WTC11 (cell line): ENCODE results near the gene NHSL2. TPM values are rescaled to one million over a fixed set of nuclear protein-coding genes. Genes with fewer than 3 reads are reported as not detected.

Experiments used
- ATAC-seq: fragments of 200-7000 bp; cut with Tn5 transposase; 2 replicates; pipeline ENCODE4 v1.10.0; 2021; ENCODE audit warnings: mild to moderate bottlenecking, moderate library complexity
- CTCF ChIA-PET: fragments of 300-600 bp; sonication (Branson Sonifier 250); formaldehyde crosslinking; loops from one replicate; lab custom pipeline; 2021; ENCODE audit warnings: antibody characterized with exemption; lab: Charles Lee
- POLR2A ChIA-PET: fragments of 350-600 bp; sonication (Branson Sonifier 250); formaldehyde crosslinking; loops from one replicate; lab custom pipeline; 2021; ENCODE audit warnings: antibody characterized with exemption; lab: Charles Lee
- DNase-seq: peaks from one replicate; pipeline ENCODE4 v3.0.0; 2021; ENCODE audit warnings: low spot score
- H3K27ac Mint-ChIP-seq: 2 replicates; pipeline ENCODE4 v1.8.0; 2021; ENCODE audit warnings: mixed read lengths
- H3K27me3 Mint-ChIP-seq: 2 replicates; pipeline ENCODE4 v1.8.0; 2021; ENCODE audit warnings: low read depth, mild to moderate bottlenecking, moderate library complexity, mixed read lengths
- H3K36me3 Mint-ChIP-seq: 2 replicates; pipeline ENCODE4 v1.8.0; 2021; ENCODE audit warnings: mixed read lengths
- H3K4me1 Mint-ChIP-seq: 2 replicates; pipeline ENCODE4 v1.8.0; 2022; ENCODE audit warnings: mixed read lengths
- H3K4me3 Mint-ChIP-seq: 2 replicates; pipeline ENCODE4 v1.8.0; 2021; ENCODE audit warnings: mild to moderate bottlenecking, moderate library complexity, mixed read lengths
- H3K9me3 Mint-ChIP-seq: 2 replicates; pipeline ENCODE4 v1.8.0; 2021; ENCODE audit warnings: mixed read lengths
- ARID4B ChIP-seq: sonication (generic); formaldehyde crosslinking; IDR thresholded peaks from 2 replicates; pipeline ENCODE4 v1.8.0; 2023; ENCODE audit warnings: missing genetic modification reagents, mild to moderate bottlenecking, borderline replicate concordance
- ATF3 ChIP-seq: sonication (generic); formaldehyde crosslinking; conservative IDR thresholded peaks from 2 replicates; pipeline ENCODE4 v1.8.1; 2022; ENCODE audit warnings: mild to moderate bottlenecking, missing genetic modification reagents
- ATF6 ChIP-seq: sonication (generic); formaldehyde crosslinking; IDR thresholded peaks from 2 replicates; pipeline ENCODE4 v1.8.1; 2023; ENCODE audit warnings: mild to moderate bottlenecking, missing genetic modification reagents
- CTCF ChIP-seq: fragments of 200-600 bp; IDR thresholded peaks from 2 replicates; pipeline ENCODE4 v1.8.0; 2022; ENCODE audit warnings: antibody characterized with exemption
- ESRRA ChIP-seq: sonication (generic); formaldehyde crosslinking; IDR thresholded peaks from 2 replicates; pipeline ENCODE4 v1.8.1; 2022; ENCODE audit warnings: mild to moderate bottlenecking, missing genetic modification reagents, borderline replicate concordance
- FOXK1 ChIP-seq: sonication (generic); formaldehyde crosslinking; IDR thresholded peaks from 2 replicates; pipeline ENCODE4 v1.8.0; 2022; ENCODE audit warnings: mild to moderate bottlenecking, moderate library complexity, missing genetic modification reagents
- MLX ChIP-seq: sonication (generic); formaldehyde crosslinking; IDR thresholded peaks from 2 replicates; pipeline ENCODE4 v1.8.1; 2023; ENCODE audit warnings: mild to moderate bottlenecking, missing genetic modification reagents, moderate library complexity
- NFYB ChIP-seq: sonication (generic); formaldehyde crosslinking; conservative IDR thresholded peaks from 2 replicates; pipeline ENCODE4 v1.8.0; 2022; ENCODE audit warnings: low read depth, missing genetic modification reagents
- NR3C1 ChIP-seq: sonication (generic); formaldehyde crosslinking; conservative IDR thresholded peaks from 2 replicates; pipeline ENCODE4 v1.8.1; 2023; ENCODE audit warnings: low read depth, mild to moderate bottlenecking, missing genetic modification reagents
- RORB ChIP-seq: fragments of 250-450 bp; sonication (Bioruptor Pico); IDR thresholded peaks from 2 replicates; pipeline ENCODE4 v1.9.0; 2021; ENCODE audit warnings: mild to moderate bottlenecking
- SOX15 ChIP-seq: fragments of 250-450 bp; sonication (Bioruptor Pico); IDR thresholded peaks from 2 replicates; pipeline ENCODE4 v1.9.0; 2021; ENCODE audit warnings: mild to moderate bottlenecking
- SP1 ChIP-seq: sonication (generic); formaldehyde crosslinking; conservative IDR thresholded peaks from 2 replicates; pipeline ENCODE4 v1.8.1; 2022; ENCODE audit warnings: missing genetic modification reagents
- TCF7 ChIP-seq: sonication (generic); formaldehyde crosslinking; IDR thresholded peaks from 2 replicates; pipeline ENCODE4 v1.8.0; 2022; ENCODE audit warnings: mild to moderate bottlenecking, low read depth, missing genetic modification reagents, moderate library complexity
- ZNF219 ChIP-seq: sonication (generic); formaldehyde crosslinking; IDR thresholded peaks from 2 replicates; pipeline ENCODE4 v1.8.0; 2023; ENCODE audit warnings: missing genetic modification reagents, mild to moderate bottlenecking, borderline replicate concordance
- ZNF232 ChIP-seq: sonication (generic); formaldehyde crosslinking; IDR thresholded peaks from 2 replicates; pipeline ENCODE4 v1.8.0; 2022; ENCODE audit warnings: mild to moderate bottlenecking, missing genetic modification reagents
- ZNF263 ChIP-seq: sonication (generic); formaldehyde crosslinking; IDR thresholded peaks from 2 replicates; pipeline ENCODE4 v1.8.1; 2022; ENCODE audit warnings: low read depth, mild to moderate bottlenecking, moderate library complexity, missing genetic modification reagents
- ZNF396 ChIP-seq: fragments of 250-450 bp; sonication (Bioruptor Pico); IDR thresholded peaks from 2 replicates; pipeline ENCODE4 v1.8.0; 2021; ENCODE audit warnings: mild to moderate bottlenecking, moderate library complexity, borderline replicate concordance
- total RNA-seq: library from RNA; stranded (reverse); gene quantifications from 3 replicates; pipeline ENCODE4 v1.2.3, GENCODE V29; 2021

NHSL2 gene
- total RNA-seq, 1 experiment from 2014 or later: 7.9 TPM

- peaks cover 74% of the 10 kb centered on the region for H3K4me1 Mint-ChIP-seq
- no peaks in the 10 kb centered on the region for H3K27me3 Mint-ChIP-seq
- ChIA-PET POLR2A (interaction anchor here (1.4 kb wide), 1 partner anchor 12 kb away, joined by 3 read pairs; no protein-coding TSS in a partner anchor), CTCF (no interaction called here)
- peaks cover 9% of the 10 kb centered on the region for H3K9me3 Mint-ChIP-seq
- ATAC-seq (peak; percentile 84), DNase-seq (no peak)
- no peak overlapping the region for H3K4me3 Mint-ChIP-seq
- TF ChIP-seq MLX (CRISPR knock-in tag) (no peak), ZNF263 (CRISPR knock-in tag) (peak; percentile 74; the same call in 1 of the 2 replicates)
- H3K27ac Mint-ChIP-seq: peak overlapping the region; percentile 87
- H3K36me3 Mint-ChIP-seq: peaks cover 7% of the 10 kb centered on the region
Measured at GRCh38 chrX:72052415-72053090, 141.9 kb downstream of the NHSL2 start.

GRCh38 chrX:72053508-72053907 is 142.9 kb downstream of the NHSL2 start:
- DNase-seq (no peak), ATAC-seq (no peak)
- ChIA-PET CTCF (interaction anchor here (1.4 to 2.0 kb wide), 2 partner anchors 32 to 36 kb away, joined by 4 to 13 read pairs; no protein-coding TSS in a partner anchor), POLR2A (no interaction called here)
- Mint-ChIP-seq H3K27me3 (no peaks in the 10 kb centered on the region), H3K4me1 (peaks cover 75% of the 10 kb centered on the region), H3K4me3 (peak overlapping the region; percentile 27; the same call in 1 of the 2 replicates), H3K9me3 (peaks cover 9% of the 10 kb centered on the region), H3K36me3 (peaks cover 7% of the 10 kb centered on the region), H3K27ac (peak overlapping the region; percentile 87)
- TF ChIP-seq NR3C1 (CRISPR knock-in tag) (no peak), ARID4B (CRISPR knock-in tag) (no peak), NFYB (CRISPR knock-in tag) (no peak), FOXK1 (CRISPR knock-in tag) (no peak), MLX (CRISPR knock-in tag) (no peak), ZNF219 (CRISPR knock-in tag) (no peak), RORB (CRISPR knock-in tag) (no peak), SOX15 (CRISPR knock-in tag) (no peak), ATF6 (CRISPR knock-in tag) (no peak)

GRCh38 chrX:72054779-72055489 is 144.3 kb downstream of the NHSL2 start:
- Mint-ChIP-seq H3K27me3 (no peaks in the 10 kb centered on the region), H3K36me3 (peaks cover 7% of the 10 kb centered on the region), H3K4me3 (peak overlapping the region; percentile 48), H3K9me3 (peaks cover 9% of the 10 kb centered on the region), H3K27ac (peak overlapping the region; percentile 87), H3K4me1 (peaks cover 76% of the 10 kb centered on the region)
- ChIA-PET CTCF (interaction anchor here (1.1 to 2.0 kb wide), 3 partner anchors 14 to 37 kb away, joined by 3 to 13 read pairs (median 4); no protein-coding TSS in a partner anchor), POLR2A (interaction anchor here (1.0 kb wide), 1 partner anchor 72 kb away, joined by 3 read pairs; no protein-coding TSS in a partner anchor)
- ATAC-seq: peak; percentile 46
- peak; percentile 57 for DNase-seq
- TF ChIP-seq ZNF232 (CRISPR knock-in tag): no peak
- TF ChIP-seq ESRRA (CRISPR knock-in tag): no peak
- no peak for TF ChIP-seq SP1 (CRISPR knock-in tag)
- TF ChIP-seq ATF3 (CRISPR knock-in tag): no peak
- TF ChIP-seq ZNF219 (CRISPR knock-in tag): no peak
- no peak for TF ChIP-seq TCF7
- TF ChIP-seq CTCF: no peak
- no peak for TF ChIP-seq ZNF263 (CRISPR knock-in tag)
- no peak for TF ChIP-seq ZNF396
